Suprapubic skin (tissue), 4 donors: Measurements from ENCODE around the gene COL26A1. TPM values are rescaled to one million over a fixed set of nuclear protein-coding genes. Genes with fewer than 3 reads are reported as not detected.

Experiments
- DNase-seq, 2 donors: peaks; one replicate each; pipeline ENCODE4 v3.0.0-alpha.2; 2019; ENCODE audit warnings: low spot score in 2 of 2
- H3K27ac ChIP-seq: fragments of 200-600 bp; sonication (generic); one replicate; pipeline ENCODE4 v1.5.1; 2019
- H3K27me3 ChIP-seq: fragments of 200-600 bp; sonication (generic); one replicate; pipeline ENCODE4 v1.5.1; 2019
- H3K36me3 ChIP-seq: fragments of 200-600 bp; sonication (generic); one replicate; pipeline ENCODE4 v1.5.1; 2019
- H3K4me1 ChIP-seq: fragments of 200-600 bp; sonication (generic); one replicate; pipeline ENCODE4 v1.5.1; 2019
- H3K4me3 ChIP-seq: fragments of 200-600 bp; sonication (generic); one replicate; pipeline ENCODE4 v1.5.1; 2019; ENCODE audit warnings: mild to moderate bottlenecking
- H3K9me3 ChIP-seq: fragments of 200-600 bp; sonication (generic); one replicate; pipeline ENCODE4 v1.5.1; 2019
- CTCF ChIP-seq, 2 donors: fragments of 200-600 bp in 1 of 2; fragments of 450-650 bp in 1 of 2; sonication (generic) in 1 of 2; IDR thresholded peaks; one replicate each; pipeline ENCODE4 v1.5.1; 2016 to 2019; ENCODE audit warnings: antibody characterized with exemption in 2 of 2, mild to moderate bottlenecking in 1 of 2, moderate library complexity in 1 of 2
- EP300 ChIP-seq: sonication (generic); formaldehyde crosslinking; IDR thresholded peaks from one replicate; pipeline ENCODE4 v1.6.1; 2017; ENCODE audit warnings: antibody characterized with exemption
- POLR2A ChIP-seq, 2 donors: fragments of 450-650 bp; IDR thresholded peaks; one replicate each; pipeline ENCODE4 v1.6.1; 2017; ENCODE audit warnings: antibody characterized with exemption in 2 of 2, mild to moderate bottlenecking in 2 of 2, moderate library complexity in 2 of 2
- POLR2AphosphoS5 ChIP-seq, 3 donors: sonication (generic); formaldehyde crosslinking; IDR thresholded peaks; one replicate each; pipeline ENCODE4 v1.6.1; 2017; ENCODE audit warnings: antibody characterized with exemption in 3 of 3
- WGBS: methylation state at CpG from one replicate; pipeline ENCODE4 v1.1.5; 2018; 5-methylcytosine and 5-hydroxymethylcytosine counted together
- total RNA-seq, 4 donors: library from RNA; depleted of rRNA; stranded (reverse); fragments of >200 nt; gene quantifications; one replicate each; pipeline ENCODE4 v1.1.0, GENCODE V29; 2016

COL26A1 gene
- total RNA-seq, 4 donors from 2014 or later: 1.1 TPM; not detected in 3

- no peak overlapping the region for H3K4me3 ChIP-seq
- no peaks in the 10 kb centered on the region for H3K4me1 ChIP-seq
- no peaks in the 10 kb centered on the region for H3K9me3 ChIP-seq
- no peak overlapping the region for H3K27ac ChIP-seq
- no peak for TF ChIP-seq POLR2AphosphoS5 (IDR thresholded peaks at IDR 0.05)
- TF ChIP-seq CTCF (IDR thresholded peaks at IDR 0.05): no peak
- no peak for TF ChIP-seq POLR2A (IDR thresholded peaks at IDR 0.05)
- TF ChIP-seq EP300: no peak
- peak; percentile 24 to 49 for DNase-seq
- H3K36me3 ChIP-seq: no peaks in the 10 kb centered on the region
- WGBS: 81% methylated on average over 6 of the region's 7 CpGs
- peaks cover 34% of the 10 kb centered on the region for H3K27me3 ChIP-seq
Measured at GRCh38 chr7:101580596-101580995, 217.9 kb downstream of the COL26A1 start.

- H3K36me3 ChIP-seq: no peaks in the 10 kb centered on the region
- TF ChIP-seq EP300 (no peak), POLR2AphosphoS5 (IDR thresholded peaks at IDR 0.05) (no peak), POLR2A (IDR thresholded peaks at IDR 0.05) (no peak), CTCF (IDR thresholded peaks at IDR 0.05) (no peak)
- H3K4me3 ChIP-seq: no peak overlapping the region
- DNase-seq: peak; percentile 33 to 53
- no peaks in the 10 kb centered on the region for H3K9me3 ChIP-seq
- H3K27ac ChIP-seq: no peak overlapping the region
- no peaks in the 10 kb centered on the region for H3K4me1 ChIP-seq
- peaks cover 38% of the 10 kb centered on the region for H3K27me3 ChIP-seq
- 41% methylated on average over 10 of the region's 10 CpGs for WGBS
Measured at GRCh38 chr7:101581891-101582290, 219.2 kb downstream of the COL26A1 start.

GRCh38 chr7:101582971-101583370, 220.3 kb downstream of the COL26A1 start:
- peaks cover 42% of the 10 kb centered on the region for H3K27me3 ChIP-seq
- DNase-seq: peak; percentile 15 to 61

GRCh38 chr7:101586078-101586905, 223.6 kb downstream of the COL26A1 start:
- Histone ChIP-seq H3K4me1 (peaks cover 10% of the 10 kb centered on the region), H3K27ac (no peak overlapping the region), H3K36me3 (no peaks in the 10 kb centered on the region), H3K27me3 (peaks cover 39% of the 10 kb centered on the region), H3K4me3 (no peak overlapping the region), H3K9me3 (no peaks in the 10 kb centered on the region)
- no peak for TF ChIP-seq POLR2AphosphoS5 (IDR thresholded peaks at IDR 0.05)
- no peak for TF ChIP-seq CTCF (IDR thresholded peaks at IDR 0.05)
- 67% methylated on average over 16 of the region's 18 CpGs for WGBS
- DNase-seq: peak in 1 of 2 donors; percentile 31

More at GRCh38 chr7:101582971-101583370, 220.3 kb downstream of the COL26A1 start:
- no peaks in the 10 kb centered on the region for H3K36me3 ChIP-seq
- no peaks in the 10 kb centered on the region for H3K9me3 ChIP-seq
- no peak overlapping the region for H3K27ac ChIP-seq
- H3K4me1 ChIP-seq: no peaks in the 10 kb centered on the region
- no peak overlapping the region for H3K4me3 ChIP-seq
- TF ChIP-seq CTCF (IDR thresholded peaks at IDR 0.05) (no peak), POLR2A (IDR thresholded peaks at IDR 0.05) (no peak), EP300 (no peak), POLR2AphosphoS5 (IDR thresholded peaks at IDR 0.05) (no peak)
- 90% methylated on average over 3 of the region's 3 CpGs for WGBS

- DNase-seq: peak in 1 of 2 donors; percentile 7
- no peaks in the 10 kb centered on the region for H3K9me3 ChIP-seq
- no peak overlapping the region for H3K27ac ChIP-seq
- peaks cover 31% of the 10 kb centered on the region for H3K27me3 ChIP-seq
- no peaks in the 10 kb centered on the region for H3K36me3 ChIP-seq
- no peak for TF ChIP-seq CTCF (IDR thresholded peaks at IDR 0.05)
- no peak for TF ChIP-seq POLR2AphosphoS5 (IDR thresholded peaks at IDR 0.05)
- no peak for TF ChIP-seq EP300
- TF ChIP-seq POLR2A (IDR thresholded peaks at IDR 0.05): no peak
- peaks cover 10% of the 10 kb centered on the region for H3K4me1 ChIP-seq
- 73% methylated on average over 12 of the region's 12 CpGs for WGBS
- H3K4me3 ChIP-seq: no peak overlapping the region
Measured at GRCh38 chr7:101586906-101587677, 224.4 kb downstream of the COL26A1 start.
